A549 (cell line): ENCODE data around the gene PI16.

Source experiments
- JUN ChIP-seq, 2 experiments: fragments of >200 bp; sonication (Bioruptor Twin); formaldehyde crosslinking; IDR thresholded peaks; 2 replicates in 1 of 2; 3 replicates in 1 of 2; pipeline ENCODE4 v1.6.1; 2016 to 2017
- JUNB ChIP-seq: fragments of >200 bp; sonication (Bioruptor Twin); formaldehyde crosslinking; IDR thresholded peaks from 2 replicates; pipeline ENCODE4 v1.6.1; 2016
- MYC ChIP-seq: IDR thresholded peaks from 2 replicates; pipeline ENCODE4 v1.6.1; 2012; ENCODE audit warnings: mild to moderate bottlenecking, inconsistent platforms, low read length, improper control_type of control experiment, borderline replicate concordance
- POLR2A ChIP-seq: IDR thresholded peaks from 2 replicates; pipeline ENCODE4 v1.6.1; 2012; ENCODE audit warnings: mild to moderate bottlenecking, low read length
- RAD21 ChIP-seq, 2 experiments: fragments of >200 bp in 1 of 2; sonication (Bioruptor Twin) in 1 of 2; formaldehyde crosslinking in 1 of 2; IDR thresholded peaks in 1 of 2; conservative IDR thresholded peaks in 1 of 2; 2 replicates in 1 of 2; 3 replicates in 1 of 2; pipeline ENCODE4 v1.6.1; 2012 to 2018; ENCODE audit warnings: inconsistent platforms in 1 of 2
- SREBF2 ChIP-seq: fragments of 450-650 bp; IDR thresholded peaks from 2 replicates; pipeline ENCODE4 v1.6.1; 2014; ENCODE audit warnings: mild to moderate bottlenecking, moderate library complexity
- ZFP36 ChIP-seq: fragments of 450-650 bp; IDR thresholded peaks from 2 replicates; pipeline ENCODE4 v1.6.1; 2014; ENCODE audit warnings: borderline replicate concordance; ENCODE audit not compliant: partially characterized antibody
- TF ChIP-seq, protein P1 (sequence below): fragments of >200 bp; sonication (Bioruptor Twin); formaldehyde crosslinking; IDR thresholded peaks from 3 replicates; pipeline ENCODE4 v1.5.1; 2016
- TF ChIP-seq, protein P2 (sequence below): IDR thresholded peaks from 2 replicates; pipeline ENCODE4 v1.6.1; 2012
- TF ChIP-seq, protein P3 (sequence below): fragments of 450-650 bp; IDR thresholded peaks from 2 replicates; pipeline ENCODE4 v1.6.1; 2014; ENCODE audit warnings: antibody characterized with exemption
- TF ChIP-seq, protein P4 (sequence below): IDR thresholded peaks from 2 replicates; pipeline ENCODE4 v1.6.1; 2012; ENCODE audit warnings: low read depth, borderline replicate concordance

DNA sequence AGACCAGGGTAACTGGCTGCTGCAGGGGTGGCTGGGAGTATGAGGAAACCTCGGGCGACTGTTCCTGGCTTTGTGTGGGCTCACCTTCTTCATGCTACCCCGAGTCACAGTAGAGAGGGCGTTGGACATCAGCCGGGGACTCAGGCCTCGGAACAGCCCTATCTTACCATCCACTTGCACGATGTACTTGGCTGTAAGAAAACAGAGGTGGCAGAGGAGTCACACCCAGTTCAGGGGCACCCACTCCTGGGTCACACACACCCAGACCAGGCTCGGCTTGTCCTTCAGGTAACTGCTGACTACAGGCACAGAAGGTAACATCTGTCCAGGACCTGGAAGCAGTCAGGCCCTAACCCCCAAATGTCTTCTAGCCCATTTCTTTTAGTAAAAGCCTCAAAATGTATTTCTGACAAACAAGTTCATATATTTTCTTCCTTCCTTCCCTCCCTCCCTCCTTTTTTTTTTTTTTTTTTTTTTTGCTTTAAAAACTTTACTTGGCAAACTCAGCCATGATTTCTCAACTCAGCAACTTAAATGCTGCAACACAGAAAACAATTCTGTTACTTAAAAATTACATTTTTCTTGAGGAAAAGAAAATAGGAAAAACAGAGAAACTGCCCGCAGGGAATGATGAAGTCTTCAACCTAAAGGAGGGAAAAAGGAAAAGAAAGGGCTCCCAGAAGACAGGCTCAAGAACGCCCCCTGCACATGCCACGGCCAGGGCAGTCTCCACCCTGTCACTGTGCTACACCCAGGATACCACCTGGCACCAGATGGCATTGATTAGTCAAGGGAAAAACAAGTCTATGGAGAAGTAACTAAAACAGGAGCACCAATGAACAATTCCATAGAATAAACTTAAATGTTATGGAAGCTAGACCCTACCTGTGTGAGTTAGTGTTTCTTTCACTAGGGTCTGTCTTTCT is 24.1 kb downstream of the PI16 start:
- TF ChIP-seq JUNB (no peak), MYC (no peak), POLR2A (no peak), JUN (IDR thresholded peaks at IDR 0.05) (no peak), ZFP36 (no peak), RAD21 (conservative IDR thresholded peaks at IDR 0.05 in 1 of 2, IDR thresholded peaks at IDR 0.05 in 1 of 2) (no peak), SREBF2 (no peak)
- TF ChIP-seq, protein P1, sequence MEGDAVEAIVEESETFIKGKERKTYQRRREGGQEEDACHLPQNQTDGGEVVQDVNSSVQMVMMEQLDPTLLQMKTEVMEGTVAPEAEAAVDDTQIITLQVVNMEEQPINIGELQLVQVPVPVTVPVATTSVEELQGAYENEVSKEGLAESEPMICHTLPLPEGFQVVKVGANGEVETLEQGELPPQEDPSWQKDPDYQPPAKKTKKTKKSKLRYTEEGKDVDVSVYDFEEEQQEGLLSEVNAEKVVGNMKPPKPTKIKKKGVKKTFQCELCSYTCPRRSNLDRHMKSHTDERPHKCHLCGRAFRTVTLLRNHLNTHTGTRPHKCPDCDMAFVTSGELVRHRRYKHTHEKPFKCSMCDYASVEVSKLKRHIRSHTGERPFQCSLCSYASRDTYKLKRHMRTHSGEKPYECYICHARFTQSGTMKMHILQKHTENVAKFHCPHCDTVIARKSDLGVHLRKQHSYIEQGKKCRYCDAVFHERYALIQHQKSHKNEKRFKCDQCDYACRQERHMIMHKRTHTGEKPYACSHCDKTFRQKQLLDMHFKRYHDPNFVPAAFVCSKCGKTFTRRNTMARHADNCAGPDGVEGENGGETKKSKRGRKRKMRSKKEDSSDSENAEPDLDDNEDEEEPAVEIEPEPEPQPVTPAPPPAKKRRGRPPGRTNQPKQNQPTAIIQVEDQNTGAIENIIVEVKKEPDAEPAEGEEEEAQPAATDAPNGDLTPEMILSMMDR: no peak
- TF ChIP-seq, protein P2, sequence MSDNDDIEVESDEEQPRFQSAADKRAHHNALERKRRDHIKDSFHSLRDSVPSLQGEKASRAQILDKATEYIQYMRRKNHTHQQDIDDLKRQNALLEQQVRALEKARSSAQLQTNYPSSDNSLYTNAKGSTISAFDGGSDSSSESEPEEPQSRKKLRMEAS: no peak
- TF ChIP-seq, protein P3, sequence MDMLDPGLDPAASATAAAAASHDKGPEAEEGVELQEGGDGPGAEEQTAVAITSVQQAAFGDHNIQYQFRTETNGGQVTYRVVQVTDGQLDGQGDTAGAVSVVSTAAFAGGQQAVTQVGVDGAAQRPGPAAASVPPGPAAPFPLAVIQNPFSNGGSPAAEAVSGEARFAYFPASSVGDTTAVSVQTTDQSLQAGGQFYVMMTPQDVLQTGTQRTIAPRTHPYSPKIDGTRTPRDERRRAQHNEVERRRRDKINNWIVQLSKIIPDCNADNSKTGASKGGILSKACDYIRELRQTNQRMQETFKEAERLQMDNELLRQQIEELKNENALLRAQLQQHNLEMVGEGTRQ: no peak
- TF ChIP-seq, protein P4, sequence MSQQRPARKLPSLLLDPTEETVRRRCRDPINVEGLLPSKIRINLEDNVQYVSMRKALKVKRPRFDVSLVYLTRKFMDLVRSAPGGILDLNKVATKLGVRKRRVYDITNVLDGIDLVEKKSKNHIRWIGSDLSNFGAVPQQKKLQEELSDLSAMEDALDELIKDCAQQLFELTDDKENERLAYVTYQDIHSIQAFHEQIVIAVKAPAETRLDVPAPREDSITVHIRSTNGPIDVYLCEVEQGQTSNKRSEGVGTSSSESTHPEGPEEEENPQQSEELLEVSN: no peak
